ENCODE measurements around the gene LAMA5.

LAMA5 gene

DNA sequence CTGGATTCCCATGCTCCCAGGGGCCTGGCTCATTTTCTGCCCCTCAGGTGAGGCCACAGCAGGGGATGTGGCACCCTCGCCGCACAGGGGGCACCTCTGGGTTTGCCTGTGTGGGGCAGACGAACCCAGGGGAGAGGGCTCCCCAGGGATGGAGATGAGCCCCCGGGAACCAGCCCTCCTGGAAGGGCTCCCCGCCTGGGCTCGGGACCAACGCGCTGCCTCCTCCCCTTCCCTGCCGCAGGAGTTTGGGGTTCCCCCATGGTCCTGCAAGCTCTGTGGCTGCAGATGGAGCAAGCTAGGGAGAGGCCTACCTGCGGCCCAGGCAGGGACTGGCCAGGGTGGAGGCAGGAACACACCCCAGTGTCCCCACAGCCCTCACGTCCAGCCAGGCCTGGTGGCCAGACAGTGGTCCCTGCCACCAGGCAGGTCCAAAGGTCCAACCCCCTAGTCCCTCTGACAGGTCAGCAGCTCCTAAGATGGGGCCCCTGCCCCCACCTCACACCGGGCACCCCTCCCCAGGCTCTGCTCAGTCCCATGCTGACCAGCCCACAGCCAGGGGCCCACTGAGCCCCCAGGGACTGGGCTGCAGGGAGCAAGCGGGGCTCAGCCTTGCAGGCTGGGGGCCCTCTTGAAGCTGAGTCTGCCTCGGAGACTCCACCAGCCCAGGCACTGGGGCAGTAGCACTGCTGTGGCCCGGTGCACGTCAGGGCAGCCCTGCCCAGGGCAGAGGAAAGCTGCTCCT is 13.7 kb downstream of the LAMA5 start:
- H3K9ac ChIP-seq, result peak overlapping the region in 1 of 11 experiments; percentile 4; a peak in 1 of 22 replicates
- peaks cover 0 to 17% (median 10%) of the 10 kb centered on the region in 11 experiments; a peak in 9 of 22 replicates for H3K36me3 ChIP-seq
- peaks cover 0 to 13% (median 0%) of the 10 kb centered on the region in 11 experiments; a peak in 4 of 22 replicates for H3K27me3 ChIP-seq
- H3K4me3 ChIP-seq, result no peak overlapping the region
- peaks cover 0 to 70% (median 24%) of the 10 kb centered on the region in 11 experiments; a peak in 11 of 22 replicates for H4K20me1 ChIP-seq
- peaks cover 5 to 10% (median 9%) of the 10 kb centered on the region in 11 experiments; a peak in 19 of 22 replicates for H3K9me3 ChIP-seq (replicated peaks in 1 of 11)
- H3K4me1 ChIP-seq, result peaks cover 39 to 56% (median 46%) of the 10 kb centered on the region in 10 experiments
- H3K4me2 ChIP-seq, result peak overlapping the region in 2 of 11 experiments; percentile 21 to 36; a peak in 2 of 22 replicates
- no peak overlapping the region; a peak in 1 of 22 replicates for H3K27ac ChIP-seq
- TF ChIP-seq Cebpa-rat (IDR thresholded peaks at IDR 0.05), result no peak

DNA sequence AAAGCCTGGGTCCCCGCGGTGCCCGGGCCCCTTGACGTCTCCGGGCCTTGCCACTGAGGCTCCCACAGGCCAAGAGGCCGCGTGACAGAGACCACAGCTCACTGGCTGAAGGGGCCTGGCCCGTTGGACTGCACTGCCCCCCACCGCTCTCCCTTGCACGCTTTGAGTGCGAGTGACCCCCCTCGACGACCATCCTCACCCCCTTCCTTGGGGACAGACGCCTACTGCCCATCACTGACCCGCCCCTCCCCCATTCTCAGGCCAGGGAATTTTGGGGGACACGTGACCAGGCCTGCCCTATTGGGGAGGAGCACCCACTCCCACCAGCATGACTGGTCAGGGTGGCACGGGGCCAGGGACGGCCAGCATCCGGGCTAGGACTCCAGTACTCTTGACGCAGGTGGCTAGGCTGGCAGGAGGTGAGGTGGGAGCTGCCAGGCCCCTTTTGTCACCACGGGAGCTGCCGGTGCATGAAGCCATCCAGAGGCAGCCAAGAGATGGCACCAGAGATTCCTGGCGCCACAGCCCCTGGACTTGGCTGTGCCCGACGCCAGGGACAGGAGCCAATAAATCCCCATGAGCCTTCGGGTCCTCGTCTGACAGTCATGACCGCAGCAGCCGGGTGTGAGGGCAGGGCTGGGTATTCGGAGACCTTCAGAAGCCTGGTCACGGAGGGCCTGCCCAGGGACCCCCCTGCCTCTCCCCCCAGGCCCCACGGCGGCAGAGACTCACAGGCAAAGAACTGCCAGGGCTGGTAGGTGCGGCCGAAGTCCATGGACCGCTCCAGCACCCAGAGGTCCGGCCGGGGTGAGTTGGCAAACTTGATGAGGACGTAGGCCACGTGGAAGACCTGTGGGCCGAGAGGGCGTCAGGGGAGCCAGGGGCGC is 14.5 kb downstream of the LAMA5 start:
- no peak for TF ChIP-seq Cebpa-rat (IDR thresholded peaks at IDR 0.05)

DNA sequence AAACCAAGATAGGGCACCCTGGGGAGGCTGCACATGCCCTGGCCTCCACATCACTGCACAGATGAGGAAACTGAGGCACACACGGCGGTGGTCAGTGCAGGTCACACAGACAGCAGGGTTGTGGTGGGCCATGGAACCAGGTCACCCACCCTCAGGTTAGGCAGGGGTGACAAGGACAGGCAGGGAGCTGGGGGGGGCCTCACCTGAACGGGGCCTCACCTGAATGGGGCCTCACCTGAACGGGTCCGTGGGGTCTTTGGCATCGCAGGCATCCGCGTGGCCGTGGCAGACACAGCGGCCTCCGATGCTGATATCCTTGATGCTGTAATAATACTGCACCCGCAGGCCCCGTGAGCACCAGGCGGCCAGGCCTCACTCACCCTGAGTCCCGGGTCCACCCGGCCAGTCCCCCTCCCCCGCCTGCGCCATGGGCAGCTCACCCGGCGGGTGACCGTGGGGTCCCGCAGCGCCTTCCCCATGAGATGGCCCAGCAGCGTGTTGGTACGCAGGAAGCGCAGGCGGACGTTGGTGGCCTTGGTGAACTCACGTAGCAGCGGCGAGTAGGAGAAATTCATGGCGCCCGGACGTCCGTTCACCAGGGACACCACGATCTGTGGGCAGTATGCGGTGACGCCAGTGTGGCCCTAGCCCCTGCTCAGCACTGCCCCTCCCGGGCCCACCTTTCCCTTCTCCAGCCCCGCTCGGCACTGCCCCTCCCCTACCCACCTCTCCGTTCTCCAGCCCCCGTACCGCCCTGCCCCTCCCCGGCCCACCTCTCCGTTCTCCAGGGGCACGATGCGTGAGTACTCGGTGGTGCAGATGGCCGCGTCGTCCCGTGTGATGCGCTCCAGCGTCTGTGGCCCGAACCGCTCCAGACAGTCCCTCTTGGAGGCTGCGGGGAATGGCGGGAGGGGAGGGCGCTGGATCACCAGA is 15.4 kb downstream of the LAMA5 start:
- no peak overlapping the region for H3K4me2 ChIP-seq
- peaks cover 21 to 39% (median 29%) of the 10 kb centered on the region in 10 experiments for H3K4me1 ChIP-seq
- H3K27me3 ChIP-seq, result no peaks in the 10 kb centered on the region
- H3K4me3 ChIP-seq, result no peak overlapping the region
- no peak overlapping the region for H3K9ac ChIP-seq
- H3K27ac ChIP-seq, result no peak overlapping the region
- peaks cover 0 to 30% (median 10%) of the 10 kb centered on the region in 11 experiments; a peak in 9 of 22 replicates for H3K36me3 ChIP-seq
- peaks cover 0 to 55% (median 13%) of the 10 kb centered on the region in 11 experiments; a peak in 10 of 22 replicates for H4K20me1 ChIP-seq
- H3K9me3 ChIP-seq (replicated peaks in 1 of 11), result peaks cover 5 to 16% (median 12%) of the 10 kb centered on the region in 11 experiments; a peak in 19 of 22 replicates
- TF ChIP-seq Cebpa-rat (IDR thresholded peaks at IDR 0.05), result no peak

More for the DNA sequence above, 14.5 kb downstream of the LAMA5 start:
- H3K9me3 ChIP-seq (replicated peaks in 1 of 11), result peaks cover 5 to 16% (median 12%) of the 10 kb centered on the region in 11 experiments; a peak in 19 of 22 replicates
- H3K4me1 ChIP-seq, result peaks cover 30 to 48% (median 38%) of the 10 kb centered on the region in 10 experiments
- H3K4me2 ChIP-seq, result peak overlapping the region in 1 of 11 experiments; percentile 36; a peak in 2 of 22 replicates
- peaks cover 0 to 5% (median 0%) of the 10 kb centered on the region in 11 experiments; a peak in 2 of 22 replicates for H3K27me3 ChIP-seq
- no peak overlapping the region for H3K27ac ChIP-seq
- peaks cover 0 to 22% (median 10%) of the 10 kb centered on the region in 11 experiments; a peak in 9 of 22 replicates for H3K36me3 ChIP-seq
- H3K4me3 ChIP-seq, result no peak overlapping the region
- H4K20me1 ChIP-seq, result peaks cover 0 to 64% (median 16%) of the 10 kb centered on the region in 11 experiments; a peak in 11 of 22 replicates
- H3K9ac ChIP-seq, result peak overlapping the region in 1 of 11 experiments; percentile 4; a peak in 1 of 22 replicates

DNA sequence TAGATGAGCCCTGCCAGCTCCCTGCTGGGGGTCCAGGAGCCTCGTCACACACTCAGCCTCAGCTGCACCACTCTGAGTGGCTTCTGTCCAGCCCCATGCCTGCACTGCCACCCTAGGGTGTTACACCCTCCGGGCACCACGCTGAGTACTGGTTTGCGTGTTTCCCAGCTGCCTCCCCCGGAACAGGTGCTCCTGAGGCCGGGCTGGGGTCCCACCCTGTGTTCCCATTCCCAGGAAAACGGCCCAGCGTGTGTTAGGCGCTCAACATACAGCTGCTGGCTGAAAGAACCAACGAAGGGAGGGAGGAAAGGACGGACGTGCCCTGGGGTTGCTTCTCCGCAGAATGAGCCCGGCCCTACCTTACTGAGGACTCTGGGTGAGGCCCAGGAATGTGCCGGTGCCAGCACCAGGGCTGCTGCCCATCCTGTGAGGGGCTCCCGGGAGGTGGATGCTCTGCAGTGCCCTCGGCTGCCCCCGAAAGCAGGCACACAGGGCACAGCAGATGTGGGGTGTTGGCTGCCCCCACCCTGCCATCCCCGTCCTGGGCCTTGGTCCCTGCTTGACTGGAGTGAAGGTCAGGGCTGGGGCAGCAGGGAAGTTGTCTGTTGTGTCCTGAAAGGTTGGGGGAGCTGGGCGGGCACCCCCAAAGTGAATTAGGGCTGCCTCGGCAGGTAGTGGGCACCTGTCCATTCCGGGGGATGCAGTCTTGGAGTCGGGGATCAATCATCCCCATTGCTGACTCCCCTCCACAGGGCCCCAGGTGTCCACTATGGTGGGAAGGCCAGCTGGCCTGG is 16.3 kb downstream of the LAMA5 start:
- H3K9ac ChIP-seq, result no peak overlapping the region
- no peak overlapping the region for H3K4me3 ChIP-seq
- peaks cover 0 to 46% (median 9%) of the 10 kb centered on the region in 11 experiments; a peak in 9 of 22 replicates for H4K20me1 ChIP-seq
- H3K27me3 ChIP-seq, result no peaks in the 10 kb centered on the region
- no peak overlapping the region for H3K4me2 ChIP-seq
- no peak for TF ChIP-seq Cebpa-rat (IDR thresholded peaks at IDR 0.05)
- H3K9me3 ChIP-seq (replicated peaks in 1 of 11), result peaks cover 5 to 16% (median 12%) of the 10 kb centered on the region in 11 experiments; a peak in 19 of 22 replicates
- H3K4me1 ChIP-seq, result peaks cover 12 to 37% (median 26%) of the 10 kb centered on the region in 10 experiments
- H3K27ac ChIP-seq, result no peak overlapping the region; a peak in 1 of 22 replicates
- H3K36me3 ChIP-seq, result peaks cover 0 to 38% (median 10%) of the 10 kb centered on the region in 11 experiments; a peak in 9 of 22 replicates

DNA sequence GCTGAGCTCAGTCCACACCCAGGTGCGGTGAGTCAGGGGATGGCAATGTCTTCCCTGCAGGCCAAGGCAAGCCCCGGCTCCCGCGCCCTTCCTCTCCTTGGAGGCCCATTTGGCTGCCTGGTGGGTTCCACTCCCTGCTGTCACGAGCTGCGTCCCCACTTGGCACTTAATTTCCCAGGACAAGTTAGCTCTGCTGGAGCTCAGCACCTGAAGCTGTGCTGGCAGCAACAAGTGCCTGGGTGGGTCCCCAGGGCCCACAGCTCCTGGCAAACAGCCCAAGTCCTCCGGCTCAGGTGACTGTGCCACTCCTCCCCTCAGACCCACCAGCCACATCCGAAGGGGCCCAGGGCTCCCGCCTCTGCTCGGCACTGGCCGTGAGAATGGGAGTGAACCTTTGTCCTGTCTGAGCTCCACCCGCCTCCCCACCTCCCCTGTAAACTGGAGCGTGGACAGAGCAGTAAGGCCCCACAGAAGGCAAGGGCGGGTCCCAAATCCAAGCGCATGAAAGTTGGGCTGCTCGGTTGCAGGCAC is 16.9 kb downstream of the LAMA5 start:
- H3K9ac ChIP-seq, result no peak overlapping the region
- peaks cover 5 to 16% (median 12%) of the 10 kb centered on the region in 11 experiments; a peak in 19 of 22 replicates for H3K9me3 ChIP-seq (replicated peaks in 1 of 11)
- H3K4me3 ChIP-seq, result no peak overlapping the region
- no peak overlapping the region; a peak in 1 of 22 replicates for H3K27ac ChIP-seq
- peaks cover 0 to 41% (median 10%) of the 10 kb centered on the region in 11 experiments; a peak in 9 of 22 replicates for H3K36me3 ChIP-seq
- H3K4me1 ChIP-seq, result peaks cover 8 to 37% (median 26%) of the 10 kb centered on the region in 10 experiments
- TF ChIP-seq Cebpa-rat (IDR thresholded peaks at IDR 0.05), result no peak
- H4K20me1 ChIP-seq, result peaks cover 0 to 41% (median 8%) of the 10 kb centered on the region in 11 experiments; a peak in 9 of 22 replicates
- no peak overlapping the region for H3K4me2 ChIP-seq
- H3K27me3 ChIP-seq, result no peaks in the 10 kb centered on the region

DNA sequence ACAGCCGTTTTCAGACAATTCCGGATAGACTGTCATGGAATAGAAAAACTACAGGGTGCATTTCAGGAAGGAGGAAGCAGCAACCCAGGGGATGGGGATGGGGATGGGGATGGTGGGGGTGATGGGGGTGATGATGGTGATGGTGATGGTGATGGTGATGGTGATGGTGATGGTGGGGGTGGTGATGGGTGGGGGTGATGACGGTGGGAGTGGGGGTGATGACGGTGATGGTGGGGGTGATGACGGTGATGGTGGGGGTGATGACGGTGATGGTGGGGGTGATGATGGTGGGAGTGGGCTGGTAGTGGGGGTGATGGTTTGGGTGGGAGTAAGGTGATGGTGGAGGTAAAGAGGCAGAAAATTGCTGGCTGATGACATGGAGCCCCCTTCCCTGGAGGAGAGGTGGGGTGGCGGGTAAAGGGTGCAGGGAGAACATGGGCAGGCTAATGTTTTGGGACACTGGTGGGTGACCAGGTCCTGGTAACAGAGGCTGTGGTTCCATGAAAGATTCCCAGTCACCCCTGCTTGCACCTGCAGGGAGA is 17.5 kb downstream of the LAMA5 start:
- H3K27ac ChIP-seq, result no peak overlapping the region; a peak in 1 of 22 replicates
- H3K4me1 ChIP-seq, result peaks cover 7 to 37% (median 26%) of the 10 kb centered on the region in 10 experiments; a peak in 19 of 20 replicates
- peaks cover 5 to 16% (median 12%) of the 10 kb centered on the region in 11 experiments; a peak in 19 of 22 replicates for H3K9me3 ChIP-seq (replicated peaks in 1 of 11)
- no peak overlapping the region for H3K4me2 ChIP-seq
- H3K27me3 ChIP-seq, result no peaks in the 10 kb centered on the region
- H3K36me3 ChIP-seq, result peaks cover 0 to 41% (median 10%) of the 10 kb centered on the region in 11 experiments; a peak in 9 of 22 replicates
- no peak overlapping the region for H3K9ac ChIP-seq
- no peak for TF ChIP-seq Cebpa-rat (IDR thresholded peaks at IDR 0.05)
- H3K4me3 ChIP-seq, result no peak overlapping the region
- peaks cover 0 to 36% (median 2%) of the 10 kb centered on the region in 11 experiments; a peak in 9 of 22 replicates for H4K20me1 ChIP-seq

All from BLaER1 treated with 17β-estradiol and CSF1 and Interleukin-3, amounts not matched to agents 10 nM and 100 nM (cell line).